Ishikawa (cell line): ENCODE measurements around the gene C5AR2.

ENCODE experiments used
- CEBPB ChIP-seq: IDR thresholded peaks from 2 replicates; pipeline ENCODE4 v1.6.1; 2012
- CREB1 ChIP-seq: IDR thresholded peaks from 2 replicates; pipeline ENCODE4 v1.6.1; 2012; ENCODE audit warnings: low read depth
- EGR1 ChIP-seq: IDR thresholded peaks from 2 replicates; pipeline ENCODE4 v1.6.1; 2012
- EP300 ChIP-seq: IDR thresholded peaks from 2 replicates; pipeline ENCODE4 v1.6.1; 2012; ENCODE audit warnings: borderline replicate concordance
- FOXM1 ChIP-seq: IDR thresholded peaks from 2 replicates; pipeline ENCODE4 v1.6.1; 2012; ENCODE audit warnings: low read depth, borderline replicate concordance
- NFIC ChIP-seq: IDR thresholded peaks from 2 replicates; pipeline ENCODE4 v1.6.1; 2012
- RAD21 ChIP-seq: IDR thresholded peaks from 2 replicates; pipeline ENCODE4 v1.6.1; 2012; ENCODE audit warnings: low read depth
- REST ChIP-seq: IDR thresholded peaks from 2 replicates; pipeline ENCODE4 v1.6.1; 2012; ENCODE audit warnings: low read depth, mild to moderate bottlenecking
- TAF1 ChIP-seq: IDR thresholded peaks from 2 replicates; pipeline ENCODE4 v1.6.1; 2012; ENCODE audit warnings: low read depth, mild to moderate bottlenecking
- TCF12 ChIP-seq: IDR thresholded peaks from 2 replicates; pipeline ENCODE4 v1.6.1; 2012; ENCODE audit warnings: low read depth
- TEAD4 ChIP-seq: IDR thresholded peaks from 2 replicates; pipeline ENCODE4 v1.6.1; 2012
- YY1 ChIP-seq: IDR thresholded peaks from 2 replicates; pipeline ENCODE4 v1.6.1; 2012; ENCODE audit warnings: low read depth
- ZBTB7A ChIP-seq: IDR thresholded peaks from 2 replicates; pipeline ENCODE4 v1.6.1; 2012; ENCODE audit warnings: low read depth
- TF ChIP-seq, protein P1 (sequence below): IDR thresholded peaks from 2 replicates; pipeline ENCODE4 v1.6.1; 2012
- TF ChIP-seq, protein P2 (sequence below): IDR thresholded peaks from 2 replicates; pipeline ENCODE4 v1.6.1; 2012

Gene C5AR2

DNA sequence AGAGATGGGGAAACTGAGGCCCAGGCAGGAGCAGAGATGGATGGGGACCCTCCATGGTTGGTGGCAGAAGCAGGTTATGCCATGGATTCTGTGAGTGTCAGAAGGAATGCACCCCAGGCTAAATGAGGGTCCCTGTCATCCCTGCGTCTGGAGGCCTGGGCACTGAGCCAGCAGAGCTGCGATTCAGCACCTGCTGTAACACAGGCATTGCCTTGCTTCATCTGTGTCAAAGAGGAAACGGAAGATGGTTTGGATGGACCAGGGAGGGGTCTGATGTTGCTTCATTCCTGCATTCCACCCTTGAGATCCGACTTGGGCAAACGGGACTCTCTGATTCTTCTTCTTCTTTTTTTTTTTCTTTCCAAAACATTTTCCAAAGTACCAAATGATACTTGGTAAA, 21.2 kb upstream of the C5AR2 start:
- TF ChIP-seq REST, result no peak
- no peak for TF ChIP-seq CREB1
- 0 out of 2 replicates have a peak, but pooled peaks have one; percentile 35 for TF ChIP-seq NFIC
- TF ChIP-seq CEBPB, result no peak

DNA sequence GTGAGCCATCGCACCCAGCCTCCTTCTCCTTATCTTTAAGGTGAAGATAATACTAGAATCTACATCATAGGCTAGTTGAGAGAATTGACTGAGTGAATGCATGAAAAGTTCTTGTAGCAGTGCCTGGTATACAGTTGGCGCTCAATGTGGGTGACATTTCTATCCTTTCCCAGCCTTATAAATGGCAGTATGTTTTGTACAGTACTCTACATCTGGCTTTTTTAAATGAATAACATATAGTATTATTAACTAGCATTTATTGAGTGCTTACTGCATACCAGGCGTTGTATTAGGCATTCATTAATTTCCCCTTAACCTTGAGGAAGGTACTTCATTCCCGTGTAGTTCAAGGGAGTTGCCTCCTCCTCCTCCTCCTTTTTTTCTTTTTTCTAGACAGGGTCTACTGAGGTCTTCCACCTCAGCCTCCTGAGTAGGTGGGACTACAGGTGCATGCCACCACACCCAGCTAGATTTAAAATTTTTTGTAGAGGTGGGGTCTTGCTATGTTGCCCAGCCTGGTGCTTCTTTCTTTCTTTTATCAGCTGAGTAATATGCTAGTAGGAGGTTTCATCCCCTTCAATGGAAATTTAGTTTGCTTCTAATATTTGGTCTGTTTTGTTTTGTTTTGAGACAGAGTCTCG, 19.5 kb upstream of the C5AR2 start:
- TF ChIP-seq YY1 (no peak), RAD21 (no peak)

GRCh38 chr19:47313754-47314295, 18.1 kb upstream of the C5AR2 start:
- TF ChIP-seq RAD21, result no peak
- TF ChIP-seq TEAD4, result no peak
- no peak for TF ChIP-seq YY1
- no peak for TF ChIP-seq CREB1
- no peak for TF ChIP-seq NFIC
- TF ChIP-seq, protein P1, sequence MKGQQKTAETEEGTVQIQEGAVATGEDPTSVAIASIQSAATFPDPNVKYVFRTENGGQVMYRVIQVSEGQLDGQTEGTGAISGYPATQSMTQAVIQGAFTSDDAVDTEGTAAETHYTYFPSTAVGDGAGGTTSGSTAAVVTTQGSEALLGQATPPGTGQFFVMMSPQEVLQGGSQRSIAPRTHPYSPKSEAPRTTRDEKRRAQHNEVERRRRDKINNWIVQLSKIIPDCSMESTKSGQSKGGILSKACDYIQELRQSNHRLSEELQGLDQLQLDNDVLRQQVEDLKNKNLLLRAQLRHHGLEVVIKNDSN, result no peak
- no peak for TF ChIP-seq CEBPB
- TF ChIP-seq ZBTB7A, result no peak
- TF ChIP-seq, protein P2, sequence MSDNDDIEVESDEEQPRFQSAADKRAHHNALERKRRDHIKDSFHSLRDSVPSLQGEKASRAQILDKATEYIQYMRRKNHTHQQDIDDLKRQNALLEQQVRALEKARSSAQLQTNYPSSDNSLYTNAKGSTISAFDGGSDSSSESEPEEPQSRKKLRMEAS, result no peak
- TF ChIP-seq EP300, result no peak
- no peak for TF ChIP-seq TAF1
- no peak for TF ChIP-seq EGR1
- no peak for TF ChIP-seq REST

- TF ChIP-seq NFIC, result peak; percentile 34; the same call in 1 of the 2 replicates
- 0 out of 2 replicates have a peak, but pooled peaks have one; percentile 5 for TF ChIP-seq YY1
- 0 out of 2 replicates have a peak, but pooled peaks have one; percentile 40 for TF ChIP-seq CREB1
- peak; percentile 95 for TF ChIP-seq CEBPB
- TF ChIP-seq TEAD4, result peak; percentile 31; the same call in 1 of the 2 replicates
- TF ChIP-seq TCF12, result peak; percentile 54; the same call in 1 of the 2 replicates
- TF ChIP-seq FOXM1, result no peak
- no peak for TF ChIP-seq ZBTB7A
- no peak for TF ChIP-seq REST
- TF ChIP-seq, protein P1, result peak; percentile 53; the same call in 1 of the 2 replicates
- TF ChIP-seq RAD21, result no peak
Observed at GRCh38 chr19:47315125-47315821, 16.7 kb upstream of the C5AR2 start.

- TF ChIP-seq NFIC (no peak), TAF1 (no peak), EGR1 (no peak), CEBPB (no peak)
- TF ChIP-seq, protein P1, result no peak
Observed at GRCh38 chr19:47316513-47316912, 15.5 kb upstream of the C5AR2 start.
